HG03520 (cell line): Measurements from ENCODE around the gene LSMEM2.

ENCODE experiments used
- ATAC-seq: cut with Tn5 transposase; IDR thresholded peaks from one replicate; pipeline ENCODE4 v1.9.1; 2021; ENCODE audit warnings: mild to moderate bottlenecking, moderate library complexity; ENCODE audit not compliant: unreplicated experiment

LSMEM2 gene

GRCh38 chr3:50319894-50320625, 41.2 kb downstream of the LSMEM2 start:
- no peak for ATAC-seq

DNA sequence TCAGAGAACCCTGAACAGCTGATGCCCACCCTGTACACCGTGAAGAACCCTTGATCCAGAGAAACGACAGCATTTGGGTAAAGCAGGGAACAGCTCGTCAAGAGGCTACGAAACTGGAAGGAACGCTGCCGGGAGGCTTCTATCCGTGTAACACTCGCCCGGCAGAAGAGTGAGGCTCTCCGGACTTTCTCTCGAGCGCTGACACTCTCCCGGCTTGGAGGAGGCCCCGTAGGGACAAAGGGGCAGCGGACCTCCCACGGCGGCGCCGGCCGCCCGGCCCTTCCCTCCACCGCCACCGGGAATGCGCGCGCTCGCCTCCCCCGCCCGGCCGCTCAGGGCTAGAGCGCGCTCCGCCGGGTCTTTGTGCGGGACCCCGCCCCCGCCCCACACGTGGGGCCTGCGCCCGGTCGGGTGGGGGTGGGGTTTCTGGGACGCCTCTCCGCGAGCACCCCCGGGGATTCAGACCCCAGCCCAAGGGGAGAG, 42.0 kb downstream of the LSMEM2 start:
- peak; percentile 37 for ATAC-seq

- peak; percentile 59 for ATAC-seq
Measured at GRCh38 chr3:50321336-50322114, 42.6 kb downstream of the LSMEM2 start.

DNA sequence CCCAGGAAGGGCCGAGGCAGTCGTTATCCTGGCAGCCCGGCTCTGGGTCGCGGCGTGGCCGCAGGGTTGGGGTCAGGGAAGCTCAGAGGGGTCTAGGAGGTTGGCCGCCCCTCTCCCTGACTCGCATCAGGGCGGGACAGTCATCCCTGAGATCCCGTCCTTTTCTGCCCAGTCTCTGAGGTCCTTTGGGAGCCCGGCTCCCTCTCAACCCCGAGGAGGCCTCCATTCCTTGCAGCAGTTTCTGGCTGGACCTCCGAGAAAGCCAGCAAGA, 43.2 kb downstream of the LSMEM2 start:
- ATAC-seq, result no peak

DNA sequence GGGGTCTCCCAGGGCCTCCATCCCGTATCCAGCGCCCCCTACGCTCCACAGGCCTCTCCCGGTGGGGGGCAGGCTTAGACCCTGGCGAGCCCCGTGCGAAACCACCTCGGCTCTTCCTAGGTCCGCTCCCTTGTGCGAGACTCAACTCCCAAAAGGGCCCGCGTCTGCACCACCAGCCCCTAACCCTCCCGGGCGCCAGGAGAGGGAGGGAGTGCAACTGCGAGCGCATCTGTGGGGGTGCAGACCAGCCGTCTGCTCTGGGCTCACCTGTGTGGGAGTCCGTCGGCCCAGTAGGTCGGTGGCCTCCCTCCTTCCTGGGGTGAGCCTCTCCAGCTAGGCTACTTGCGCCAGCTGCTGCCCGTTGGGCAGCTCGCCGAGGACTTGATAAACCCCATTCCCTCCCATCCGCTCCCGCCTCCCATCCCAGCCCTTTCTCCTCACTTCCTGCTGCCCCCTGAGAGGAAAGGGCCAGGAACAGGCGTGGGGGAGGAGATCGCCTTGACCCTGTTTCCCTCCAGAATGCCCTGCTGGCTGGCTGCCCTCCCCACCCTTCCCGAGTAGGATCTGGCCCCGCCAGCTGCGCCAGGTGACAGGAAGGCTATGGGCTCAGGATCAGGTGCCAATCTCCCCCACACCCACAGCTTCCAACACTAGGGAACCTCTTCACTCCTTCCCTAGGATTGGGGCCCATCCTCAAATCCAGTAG, 43.7 kb downstream of the LSMEM2 start, which contains the start of gene HYAL2:
HYAL2 (minus strand) TSS at position 360 of the 706 bp plus-strand sequence. CDS start 2,256 bp downstream, outside the sequence.
- ATAC-seq, result no peak

DNA sequence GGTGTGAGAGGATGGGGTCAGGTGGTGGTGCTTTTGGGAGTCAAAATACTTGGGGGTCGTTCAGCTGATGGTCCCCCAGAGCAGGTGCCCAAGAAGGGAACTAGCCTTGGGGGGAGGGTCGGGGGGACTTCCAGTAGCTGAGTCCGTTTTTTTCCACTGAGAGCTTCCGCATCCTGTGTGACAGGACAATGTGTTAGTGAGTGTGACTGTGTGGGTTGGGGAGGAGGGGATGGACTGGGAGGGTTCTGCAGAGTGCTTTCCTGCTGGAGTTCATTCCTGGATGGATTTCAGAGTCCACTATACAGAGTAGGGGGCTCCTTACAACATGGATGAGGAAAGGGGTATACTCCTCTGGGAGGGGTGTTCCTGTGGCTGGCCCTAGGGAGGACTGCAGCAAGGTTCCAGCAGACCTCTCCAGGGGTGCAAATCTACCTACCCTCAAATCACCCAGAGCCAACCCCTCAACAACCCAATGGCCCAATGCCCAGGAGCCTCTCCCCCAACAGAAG, 44.3 kb downstream of the LSMEM2 start:
- ATAC-seq, result no peak

GRCh38 chr3:50323614-50324199, 44.8 kb downstream of the LSMEM2 start:
- ATAC-seq, result no peak

DNA sequence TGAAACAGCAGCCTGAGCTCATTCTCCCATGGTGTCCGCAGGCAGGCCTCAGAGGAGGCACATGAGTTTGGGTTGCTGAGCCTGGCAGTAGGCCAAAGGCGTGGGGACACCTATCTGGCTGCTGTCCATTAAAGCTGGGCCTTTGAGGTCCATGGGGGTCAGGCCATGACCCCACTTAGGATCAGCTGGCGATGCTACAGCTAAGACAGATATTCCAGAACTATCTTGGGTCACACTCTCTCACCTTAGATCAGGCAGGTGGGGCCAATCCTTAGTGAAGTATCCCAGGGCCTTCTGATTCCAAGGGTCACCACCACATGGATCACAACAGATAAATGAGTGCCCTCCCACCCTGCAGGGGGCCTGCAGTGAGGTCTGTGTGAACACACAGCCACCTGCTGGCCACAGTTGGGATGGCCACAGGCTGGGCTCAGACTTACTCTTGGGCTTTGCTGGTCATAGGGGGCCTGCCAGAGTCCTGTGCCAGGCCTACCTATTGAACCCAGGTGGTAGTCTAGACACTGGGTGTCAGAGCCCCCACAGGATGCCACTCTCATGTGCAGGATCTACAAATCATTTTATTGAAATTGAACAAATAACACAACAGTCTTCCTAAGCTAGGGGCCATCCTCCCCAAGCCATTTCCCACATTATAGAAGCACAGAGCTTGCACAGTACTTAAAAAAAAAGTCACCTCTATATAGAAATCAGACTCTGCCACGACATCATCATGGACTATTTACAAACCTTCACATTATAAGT, 45.6 kb downstream of the LSMEM2 start:
- no peak for ATAC-seq

- ATAC-seq, result no peak
Measured at GRCh38 chr3:50325113-50325480, 46.2 kb downstream of the LSMEM2 start.

- ATAC-seq, result no peak
Measured at GRCh38 chr3:50325497-50326181, 46.8 kb downstream of the LSMEM2 start.

- no peak for ATAC-seq
Measured at GRCh38 chr3:50326182-50326541, 47.3 kb downstream of the LSMEM2 start.

DNA sequence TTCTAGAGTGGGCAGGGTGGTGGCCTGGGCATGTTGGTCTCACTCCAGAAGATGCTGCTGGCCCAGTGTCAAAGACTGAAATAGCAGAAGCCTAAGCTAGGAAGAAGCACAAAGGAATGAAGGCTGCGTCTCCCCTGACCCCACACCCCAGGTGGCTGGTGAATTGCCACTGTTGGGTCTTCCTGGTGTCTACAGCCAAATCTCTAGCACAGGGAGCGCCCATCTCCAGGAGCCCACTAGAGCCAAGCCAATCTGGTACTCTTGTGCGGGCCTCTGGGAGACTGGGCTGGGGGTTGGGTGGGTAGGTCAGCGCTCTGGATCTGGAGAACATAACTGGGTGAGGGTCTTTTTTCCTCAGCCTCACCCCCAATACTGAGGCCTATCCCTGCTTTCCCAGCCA, 48.2 kb downstream of the LSMEM2 start:
- ATAC-seq, result no peak

- ATAC-seq, result peak; percentile 72
Measured at GRCh38 chr3:50327943-50328691, 49.2 kb downstream of the LSMEM2 start, which contains the start of gene TUSC2. Gene TUSC2 (minus strand): TSS chr3:50328223. CDS start chr3:50328099, 124 bp downstream.

DNA sequence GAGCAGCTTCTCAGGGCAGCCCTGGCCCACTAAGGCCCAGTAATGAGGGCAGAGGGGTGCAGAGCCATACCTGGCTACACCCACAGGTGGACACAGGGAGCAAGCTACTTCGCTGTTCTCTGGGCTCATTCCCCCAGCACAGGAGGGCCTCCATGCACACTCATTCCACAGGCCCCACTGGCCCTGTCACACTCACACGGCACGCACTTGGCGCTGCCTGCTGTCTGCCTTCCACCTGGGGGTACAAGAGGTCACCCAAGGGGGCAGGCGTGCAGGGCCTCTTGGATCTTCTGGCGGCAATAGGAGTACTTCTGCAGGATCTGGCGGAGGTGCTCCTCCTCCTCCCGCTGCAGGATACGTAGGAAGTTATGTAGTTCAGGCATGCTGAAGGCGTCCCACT, 51.4 kb downstream of the LSMEM2 start:
- ATAC-seq, result no peak

GRCh38 chr3:50331364-50331907, 52.5 kb downstream of the LSMEM2 start:
- ATAC-seq, result no peak

- ATAC-seq, result no peak
Measured at GRCh38 chr3:50333744-50334328, 54.9 kb downstream of the LSMEM2 start.

GRCh38 chr3:50334339-50335075, 55.6 kb downstream of the LSMEM2 start:
- ATAC-seq, result no peak
